GM19025 (cell line): ENCODE data around the gene RSRP1.
"Not testable (repeated sequence)": the region's sequence is repeated elsewhere in the genome, so short reads cannot be mapped to it uniquely, and the experiment has no call there.

Experiments
- ATAC-seq: cut with Tn5 transposase; IDR thresholded peaks from one replicate; pipeline ENCODE4 v1.9.1; 2021; ENCODE audit warnings: mild to moderate bottlenecking, low read depth, moderate library complexity; ENCODE audit not compliant: unreplicated experiment

RSRP1 gene, protein sequence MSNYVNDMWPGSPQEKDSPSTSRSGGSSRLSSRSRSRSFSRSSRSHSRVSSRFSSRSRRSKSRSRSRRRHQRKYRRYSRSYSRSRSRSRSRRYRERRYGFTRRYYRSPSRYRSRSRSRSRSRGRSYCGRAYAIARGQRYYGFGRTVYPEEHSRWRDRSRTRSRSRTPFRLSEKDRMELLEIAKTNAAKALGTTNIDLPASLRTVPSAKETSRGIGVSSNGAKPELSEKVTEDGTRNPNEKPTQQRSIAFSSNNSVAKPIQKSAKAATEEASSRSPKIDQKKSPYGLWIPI

DNA sequence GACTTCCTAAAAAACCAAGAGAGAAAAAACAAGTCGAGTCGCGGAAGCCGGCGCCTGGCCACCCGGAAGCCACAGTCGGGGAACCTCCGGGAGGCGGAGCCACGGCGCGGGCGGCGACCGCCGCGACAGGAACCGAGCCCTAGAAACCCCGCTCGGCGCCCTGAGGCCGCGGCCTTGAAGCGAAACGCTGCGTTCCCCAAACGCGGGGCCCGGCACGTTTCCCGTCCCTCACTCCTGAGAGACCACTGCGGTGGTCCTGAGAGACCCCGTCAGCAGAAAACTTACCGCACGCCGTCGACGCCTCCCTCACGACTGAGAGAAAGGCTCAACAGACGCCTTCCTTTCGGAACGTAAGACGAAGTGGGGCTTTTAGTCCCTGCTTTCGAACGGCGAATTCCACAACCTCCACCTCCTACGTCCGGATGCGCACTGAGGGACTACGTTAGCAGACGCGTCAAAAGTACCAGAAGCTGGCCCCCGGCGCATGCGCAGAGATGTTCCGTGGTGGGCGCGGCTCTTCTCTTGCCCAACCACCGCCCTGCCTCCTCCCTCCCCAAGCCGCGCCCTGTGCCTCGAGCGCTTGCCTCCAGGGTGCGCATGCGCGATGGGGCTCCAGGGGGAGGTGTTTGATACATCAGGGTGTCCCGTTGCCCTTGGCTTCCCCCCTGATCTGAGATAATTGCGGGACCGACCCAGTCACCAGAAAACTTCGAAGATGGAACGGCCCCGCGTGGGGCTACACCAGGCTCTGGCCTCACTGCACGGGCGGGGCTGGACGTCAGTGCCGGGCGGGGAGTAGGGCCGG, at the start of gene RSRP1:
Gene RSRP1 (minus strand): TSS at position 431 of the 805 bp plus-strand sequence. CDS start 491 bp downstream, outside the sequence.
- peak; percentile 77 for ATAC-seq

GRCh38 chr1:25296501-25296900, 49.2 kb upstream of the RSRP1 start:
- not testable (repeated sequence) for ATAC-seq

- not testable (repeated sequence) for ATAC-seq
Measured at GRCh38 chr1:25294889-25295826, 47.9 kb upstream of the RSRP1 start.

- ATAC-seq = not testable (repeated sequence)
Measured at GRCh38 chr1:25293426-25293825, 46.2 kb upstream of the RSRP1 start.

GRCh38 chr1:25290043-25290442, 42.8 kb upstream of the RSRP1 start:
- not testable (repeated sequence) for ATAC-seq

DNA sequence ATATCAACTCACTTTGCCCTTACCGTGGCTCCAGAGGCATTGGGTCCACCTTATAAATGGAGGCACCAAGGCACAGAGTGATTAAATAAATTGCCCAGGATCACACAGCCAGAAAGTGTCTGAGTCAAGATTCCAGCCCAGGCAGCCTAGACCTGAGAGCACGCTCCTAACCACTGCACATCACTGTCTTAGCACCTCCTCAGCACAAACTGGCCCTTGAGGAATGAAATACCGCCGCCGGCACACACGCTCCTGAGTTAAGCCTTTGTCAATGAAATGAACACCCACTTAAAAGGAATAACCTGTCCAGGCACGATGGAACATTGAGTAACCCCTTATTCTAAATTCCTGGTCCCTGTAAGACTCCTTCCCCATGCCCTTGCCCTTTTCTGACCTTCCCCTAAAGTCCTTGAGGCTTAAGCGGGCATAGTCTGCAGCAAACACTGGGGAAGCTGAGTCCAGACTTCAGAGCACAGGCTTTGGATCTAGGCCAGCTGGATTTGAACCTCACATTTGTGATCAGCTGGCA, 41.4 kb upstream of the RSRP1 start:
- not testable (repeated sequence) for ATAC-seq

GRCh38 chr1:25287164-25287563, 39.9 kb upstream of the RSRP1 start:
- ATAC-seq = not testable (repeated sequence)

DNA sequence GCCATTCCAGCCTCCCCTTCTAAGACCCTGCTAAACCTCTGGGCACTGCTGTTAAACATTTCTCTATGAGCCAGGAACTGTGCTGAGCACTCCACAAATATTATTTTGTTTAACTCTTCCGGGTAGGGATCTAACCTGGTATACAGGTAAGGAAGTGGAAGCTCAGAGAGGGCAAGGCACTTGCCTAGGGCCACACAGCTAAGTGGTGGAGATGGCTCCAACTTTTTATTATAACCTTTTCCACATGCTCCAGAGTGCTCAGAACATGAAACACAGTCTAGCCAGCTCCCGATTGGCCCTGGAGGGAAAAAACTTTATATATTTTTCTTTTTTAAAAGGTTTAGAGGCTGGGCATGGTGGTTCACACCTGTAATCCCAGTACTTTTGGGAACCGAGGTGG, 38.6 kb upstream of the RSRP1 start:
- ATAC-seq = not testable (repeated sequence)

- ATAC-seq = not testable (repeated sequence)
Measured at GRCh38 chr1:25279693-25280111, 32.4 kb upstream of the RSRP1 start.

GRCh38 chr1:25278790-25279189, 31.5 kb upstream of the RSRP1 start:
- not testable (repeated sequence) for ATAC-seq

DNA sequence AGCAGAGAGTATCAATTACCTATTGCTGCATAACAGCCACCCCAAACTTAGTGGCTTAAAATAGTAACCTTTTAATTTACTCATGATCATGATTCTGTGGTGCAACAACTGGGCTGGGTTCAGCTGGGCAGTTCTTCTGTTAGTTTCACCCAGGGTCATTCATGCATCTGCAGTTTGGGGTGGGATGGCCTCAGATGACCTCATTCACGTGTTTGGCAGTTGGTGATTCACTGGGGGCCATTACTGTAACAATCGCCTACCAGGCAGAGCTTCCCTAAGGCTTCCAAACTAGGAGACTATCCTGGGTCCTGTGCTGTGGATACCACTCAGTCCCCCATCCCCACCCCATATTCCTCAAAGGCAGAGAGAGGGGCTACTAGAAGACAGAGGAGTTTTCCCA, 31.1 kb upstream of the RSRP1 start:
- not testable (repeated sequence) for ATAC-seq

DNA sequence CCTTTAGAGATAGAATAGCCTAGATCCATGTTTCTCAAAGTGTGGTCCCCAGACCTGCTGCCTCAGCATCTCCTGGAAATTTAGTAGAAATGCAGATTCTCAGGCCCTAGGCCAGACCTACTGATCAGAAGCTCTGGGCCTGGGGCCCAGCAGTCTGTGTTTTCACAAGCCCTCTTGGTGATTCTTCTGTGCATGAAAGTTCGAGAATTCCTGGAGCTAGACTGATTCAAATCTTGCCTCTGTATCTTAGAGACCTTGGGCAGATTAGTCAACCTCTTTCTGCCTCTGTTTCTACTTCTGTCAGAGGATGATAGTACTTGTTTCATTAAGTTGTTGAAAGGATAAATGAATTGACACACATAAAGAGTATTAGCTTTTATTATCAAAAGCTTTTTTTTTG, 30.0 kb upstream of the RSRP1 start:
- ATAC-seq = not testable (repeated sequence)

DNA sequence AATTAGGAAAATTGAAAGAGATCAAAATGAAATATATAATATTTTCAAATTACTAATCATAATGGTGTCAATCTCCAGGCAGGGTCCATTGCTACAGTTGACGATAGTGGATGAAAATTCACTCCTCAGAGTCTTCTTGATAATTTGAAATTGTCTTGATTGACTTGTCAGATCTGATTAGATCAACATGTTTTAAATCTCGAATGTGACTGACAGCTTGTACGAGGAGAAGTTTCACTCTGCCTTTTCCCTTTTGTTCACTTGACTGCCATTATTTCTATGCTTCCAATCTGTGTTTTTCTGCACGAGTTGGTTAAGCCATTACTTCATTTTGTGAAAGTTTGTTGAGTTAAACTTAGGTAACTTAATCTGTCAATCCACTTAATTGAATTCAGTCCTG, 28.4 kb upstream of the RSRP1 start:
- not testable (repeated sequence) for ATAC-seq

DNA sequence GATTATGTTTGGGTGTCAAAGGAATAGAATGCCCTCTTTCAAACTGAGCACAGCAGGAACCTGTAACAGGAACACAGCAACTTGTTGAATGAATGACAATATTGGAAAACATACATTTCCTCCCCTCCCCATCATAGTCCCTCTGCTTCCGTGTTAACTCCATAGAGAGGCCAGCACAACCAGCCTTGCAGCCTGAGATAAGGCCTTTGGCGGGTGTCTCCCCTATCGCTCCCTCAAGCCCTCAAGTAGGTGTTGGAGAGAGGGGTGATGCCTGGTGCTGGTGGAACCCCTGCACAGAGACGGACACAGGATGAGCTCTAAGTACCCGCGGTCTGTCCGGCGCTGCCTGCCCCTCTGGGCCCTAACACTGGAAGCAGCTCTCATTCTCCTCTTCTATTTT, 25.0 kb upstream of the RSRP1 start, which contains the start of gene RHD:
Gene RHD (plus strand): TSS at position 272 of the 400 bp plus-strand sequence. CDS start 39 bp downstream, at position 311.
- not testable (repeated sequence) for ATAC-seq

DNA sequence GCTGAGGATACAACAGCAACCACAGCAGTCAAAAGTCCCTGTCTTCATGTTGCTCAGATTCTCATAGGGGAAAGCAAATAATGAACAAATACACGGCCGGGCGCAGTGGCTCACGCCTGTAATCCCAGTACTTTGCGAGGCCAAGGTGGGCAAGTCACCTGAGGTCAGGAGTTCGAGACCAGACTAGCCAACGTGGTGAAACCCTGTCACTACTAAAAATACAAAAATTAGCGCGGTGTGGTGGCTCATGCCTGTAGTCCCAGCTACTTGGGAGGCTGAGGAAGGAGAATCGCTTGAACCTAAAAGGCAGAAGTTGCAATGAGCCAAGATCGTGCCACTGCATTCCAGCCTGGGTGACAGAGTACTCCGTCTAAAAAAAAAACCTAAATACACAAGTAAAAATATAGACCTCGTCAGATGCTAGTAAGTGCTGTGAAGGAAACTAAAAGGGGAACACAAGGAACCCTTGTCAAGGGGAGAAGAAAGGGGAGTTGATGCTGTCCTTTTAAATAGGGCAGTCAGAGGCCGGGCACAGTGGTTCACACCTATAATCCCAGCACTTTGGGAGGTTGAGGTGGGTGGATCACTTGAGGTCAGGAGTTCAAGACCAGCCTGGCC, 21.0 kb upstream of the RSRP1 start:
- ATAC-seq = not testable (repeated sequence)

DNA sequence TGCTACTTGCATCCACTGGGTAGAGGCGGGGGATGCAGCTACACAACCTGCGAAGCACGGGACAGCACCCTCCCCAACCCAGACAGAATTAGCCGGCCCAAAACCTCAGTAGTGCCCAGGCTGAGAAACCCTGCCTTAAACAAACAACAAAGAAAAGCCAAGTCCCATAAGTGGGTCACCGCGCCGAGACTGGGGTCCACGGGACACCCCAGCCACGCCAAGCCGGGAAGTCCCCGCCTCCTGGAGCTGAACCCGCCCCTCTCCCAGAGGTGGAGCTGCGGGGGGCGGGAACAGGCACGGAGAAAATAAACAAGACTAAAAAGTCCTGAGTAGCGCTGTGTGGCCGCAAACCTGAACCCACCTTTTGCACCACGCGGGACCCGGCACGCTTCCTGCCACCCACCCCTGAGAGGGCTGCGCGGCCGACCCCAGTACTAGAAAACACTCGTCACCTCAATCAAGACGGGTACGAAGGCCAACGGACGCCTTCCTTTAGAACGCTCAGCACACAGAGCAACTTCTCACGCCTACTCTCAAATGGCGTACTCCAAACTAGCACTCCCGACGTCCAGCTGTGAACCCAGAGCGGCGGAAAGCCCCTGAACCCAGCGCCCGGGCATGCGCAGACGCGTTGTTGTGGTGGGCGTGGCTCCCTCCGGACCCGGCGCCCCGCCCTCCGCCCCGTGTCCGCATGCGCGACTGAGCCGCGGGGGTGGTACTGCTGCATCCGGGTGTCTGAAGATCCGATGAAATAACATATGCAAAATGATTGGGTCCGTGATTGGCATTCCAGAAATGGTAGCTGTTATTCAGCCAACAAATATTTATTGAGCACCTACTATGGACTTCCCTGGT, 20.3 kb upstream of the RSRP1 start:
- peak; percentile 59 for ATAC-seq

- not testable (repeated sequence) for ATAC-seq
Measured at GRCh38 chr1:25266554-25267287, 19.5 kb upstream of the RSRP1 start.

GRCh38 chr1:25260336-25260735, 13.1 kb upstream of the RSRP1 start:
- ATAC-seq = not testable (repeated sequence)
